ENCODE measurements around the gene ZCCHC2. TPM values are rescaled to one million over a fixed set of nuclear protein-coding genes. Genes with fewer than 3 reads are reported as not detected.

The ZCCHC2 gene
- total RNA-seq, 1 experiment from 2014 or later, result 12.4 TPM

GRCh38 chr18:62576845-62577512 is 54.2 kb downstream of the ZCCHC2 start:
- Histone ChIP-seq H4K20me1 (ENCODE audit: control insufficient read depth, insufficient read depth, insufficient read length) (no peaks in the 10 kb centered on the region), H3K4ac (ENCODE audit: low read depth, low read length) (no peak overlapping the region), H3K14ac (ENCODE audit: insufficient read depth, low read length) (no peak overlapping the region), H3K4me1 (ENCODE audit: insufficient read depth, low read length) (no peaks in the 10 kb centered on the region), H4K5ac (ENCODE audit: insufficient read length, low read depth, low read length) (no peak overlapping the region), H3K27me3 (ENCODE audit: insufficient read depth, low read length) (no peaks in the 10 kb centered on the region), H3K18ac (ENCODE audit: insufficient read length, low read depth, low read length) (no peak overlapping the region), H3K9me3 (ENCODE audit: control insufficient read depth, low read depth, low read length) (no peaks in the 10 kb centered on the region), H3K23ac (ENCODE audit: insufficient read length, low read depth, low read length) (no peak overlapping the region), H2BK120ac (ENCODE audit: low read depth, low read length, poor library complexity, severe bottlenecking) (no peak overlapping the region), H3K27ac (ENCODE audit: insufficient read length, low read depth, low read length) (no peak overlapping the region), H2AK5ac (ENCODE audit: insufficient read length, low read length) (no peak overlapping the region), H4K91ac (ENCODE audit: insufficient read length, low read depth, low read length) (no peak overlapping the region), H2AFZ (ENCODE audit: low read length) (no peak overlapping the region), H3T11ph (ENCODE audit: low read length) (no peak overlapping the region), H3K79me2 (ENCODE audit: insufficient read depth, low read length) (no peaks in the 10 kb centered on the region), H3K56ac (ENCODE audit: insufficient read length, low read depth, low read length) (no peak overlapping the region), H2BK12ac (ENCODE audit: insufficient read length, low read depth, low read length) (no peak overlapping the region), H3K4me2 (ENCODE audit: insufficient read depth, insufficient read length, low read length) (no peak overlapping the region), H2BK15ac (ENCODE audit: low read depth, low read length) (no peak overlapping the region), H2BK5ac (ENCODE audit: insufficient read length, low read length) (no peak overlapping the region), H4K8ac (replicated peaks; ENCODE audit: insufficient read length, low read depth, low read length) (no peak overlapping the region), H3K23me2 (ENCODE audit: insufficient read length, low read depth, low read length, poor library complexity, severe bottlenecking) (no peaks in the 10 kb centered on the region), H2BK20ac (ENCODE audit: low read depth, low read length, poor library complexity, severe bottlenecking) (no peak overlapping the region), H3K79me1 (ENCODE audit: insufficient read depth, low read depth, low read length, poor library complexity, severe bottlenecking) (no peaks in the 10 kb centered on the region), H3K9ac (ENCODE audit: extremely low read depth, insufficient read length, low read length) (no peak overlapping the region)
- TF ChIP-seq, protein P1, sequence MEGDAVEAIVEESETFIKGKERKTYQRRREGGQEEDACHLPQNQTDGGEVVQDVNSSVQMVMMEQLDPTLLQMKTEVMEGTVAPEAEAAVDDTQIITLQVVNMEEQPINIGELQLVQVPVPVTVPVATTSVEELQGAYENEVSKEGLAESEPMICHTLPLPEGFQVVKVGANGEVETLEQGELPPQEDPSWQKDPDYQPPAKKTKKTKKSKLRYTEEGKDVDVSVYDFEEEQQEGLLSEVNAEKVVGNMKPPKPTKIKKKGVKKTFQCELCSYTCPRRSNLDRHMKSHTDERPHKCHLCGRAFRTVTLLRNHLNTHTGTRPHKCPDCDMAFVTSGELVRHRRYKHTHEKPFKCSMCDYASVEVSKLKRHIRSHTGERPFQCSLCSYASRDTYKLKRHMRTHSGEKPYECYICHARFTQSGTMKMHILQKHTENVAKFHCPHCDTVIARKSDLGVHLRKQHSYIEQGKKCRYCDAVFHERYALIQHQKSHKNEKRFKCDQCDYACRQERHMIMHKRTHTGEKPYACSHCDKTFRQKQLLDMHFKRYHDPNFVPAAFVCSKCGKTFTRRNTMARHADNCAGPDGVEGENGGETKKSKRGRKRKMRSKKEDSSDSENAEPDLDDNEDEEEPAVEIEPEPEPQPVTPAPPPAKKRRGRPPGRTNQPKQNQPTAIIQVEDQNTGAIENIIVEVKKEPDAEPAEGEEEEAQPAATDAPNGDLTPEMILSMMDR (conservative IDR thresholded peaks at IDR 0.05), result no peak
- H3K36me3 Mint-ChIP-seq (ENCODE audit: insufficient read depth in 1 of 3, low read depth in 3 of 3), result peaks cover 15 to 39% (median 24%) of the 10 kb centered on the region in 3 experiments
- DNase-seq, result no peak
- no peaks in the 10 kb centered on the region for H3K27me3 Mint-ChIP-seq (ENCODE audit: low read depth)
- H3K9me3 Mint-ChIP-seq, result no peaks in the 10 kb centered on the region
- peaks cover 3 to 5% of the 10 kb centered on the region in 2 experiments; a peak in 2 of 4 replicates for H3K4me1 Mint-ChIP-seq
- peak overlapping the region in 1 of 3 experiments; percentile 32; a peak in 1 of 7 replicates for H3K27ac Mint-ChIP-seq
- no CpG with 5 or more reads among the region's 9 CpGs for WGBS (ENCODE audit: extremely low coverage, insufficient read length, low lambda C conversion rate)
- H3K4me3 Mint-ChIP-seq, result no peak overlapping the region

All from H9 (cell line).